Measurements from ENCODE around the gene COL7A1.

The COL7A1 gene

DNA sequence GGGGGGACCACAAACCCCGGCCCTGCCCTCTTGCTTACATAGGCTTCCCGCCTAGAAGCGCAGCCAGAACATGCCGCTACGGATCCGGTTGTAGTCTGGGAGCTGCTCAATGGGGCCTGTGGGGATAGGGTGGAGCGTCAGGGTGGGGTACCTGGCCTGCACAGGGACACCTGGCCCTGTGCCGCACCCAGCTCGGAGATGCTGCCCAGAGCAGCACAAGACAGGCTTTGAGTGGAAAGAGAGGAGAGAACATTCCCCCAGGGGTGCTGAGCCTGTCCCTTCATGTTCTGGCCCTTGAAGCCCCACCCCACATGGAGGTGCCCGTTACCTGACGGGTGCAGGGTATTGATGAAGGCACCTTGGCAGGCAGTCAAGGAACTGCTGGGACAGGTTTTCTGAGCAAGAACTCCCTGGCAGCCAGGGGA is 4.0 kb upstream of the COL7A1 start:
- H3K36me3 ChIP-seq (ENCODE audit: control insufficient read depth in 2 of 2, insufficient read depth in 2 of 2, low read length in 2 of 2) = peaks cover 45 to 46% of the 10 kb centered on the region in 2 donors
- H3K4me3 ChIP-seq (ENCODE audit: low read length in 2 of 2) = peak overlapping the region; percentile 20 to 57
- H3K4me1 ChIP-seq (ENCODE audit: control insufficient read depth, insufficient read depth, low read length) = peaks cover 64% of the 10 kb centered on the region
- H3K9me3 ChIP-seq (ENCODE audit: control insufficient read depth in 2 of 2, low read length in 2 of 2) = no peaks in the 10 kb centered on the region
- peaks cover 0 to 2% of the 10 kb centered on the region in 2 donors for H3K27me3 ChIP-seq (ENCODE audit: control insufficient read depth in 1 of 2, insufficient read depth in 2 of 2, low read length in 2 of 2)
- peak overlapping the region; percentile 94 for H3K27ac ChIP-seq (ENCODE audit: low read length)
- H3K9ac ChIP-seq (ENCODE audit: low read length in 2 of 2) = peak overlapping the region; percentile 50 to 66

DNA sequence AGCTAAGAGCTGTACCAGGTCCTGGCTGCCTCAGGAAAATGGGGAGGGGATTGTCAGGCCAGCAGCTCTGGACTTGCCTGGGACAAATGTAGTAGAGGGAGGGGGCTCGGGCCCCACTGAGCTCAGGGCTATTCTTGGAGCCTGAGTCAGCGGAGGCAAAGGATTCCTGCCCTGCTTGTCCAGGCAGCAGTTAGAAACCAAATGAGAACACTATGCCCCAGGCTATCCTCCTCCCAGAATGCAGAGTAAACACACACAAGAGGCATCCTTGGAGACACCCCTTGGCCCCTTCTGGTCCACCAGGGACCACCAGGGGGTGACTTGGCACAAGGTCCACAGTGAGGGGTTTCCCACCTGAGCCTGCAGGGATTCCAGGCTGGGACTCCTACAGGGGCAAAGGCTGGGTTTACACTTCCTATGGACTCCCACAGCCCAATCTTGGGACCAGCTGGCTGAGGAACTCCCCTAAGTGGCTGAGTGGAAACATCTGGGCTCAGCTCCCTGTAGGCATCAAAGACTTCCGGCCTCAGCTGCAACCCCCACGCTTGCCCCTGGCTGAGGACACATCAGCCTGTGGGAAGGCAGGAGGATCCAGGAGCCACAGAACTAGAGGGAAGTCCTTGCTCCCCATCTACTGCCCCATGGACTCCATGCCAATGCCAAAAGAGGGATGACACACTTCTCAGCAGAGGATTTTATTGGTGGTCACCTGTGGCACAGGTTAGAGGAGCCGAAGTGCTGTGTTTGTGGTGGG is 3.4 kb upstream of the COL7A1 start:
- peaks cover 65% of the 10 kb centered on the region for H3K4me1 ChIP-seq (ENCODE audit: control insufficient read depth, insufficient read depth, low read length)
- H3K36me3 ChIP-seq (ENCODE audit: control insufficient read depth in 2 of 2, insufficient read depth in 2 of 2, low read length in 2 of 2) = peaks cover 39 to 40% of the 10 kb centered on the region in 2 donors
- peaks cover 0 to 2% of the 10 kb centered on the region in 2 donors for H3K27me3 ChIP-seq (ENCODE audit: control insufficient read depth in 1 of 2, insufficient read depth in 2 of 2, low read length in 2 of 2)
- H3K9ac ChIP-seq (ENCODE audit: low read length in 2 of 2) = peak overlapping the region; percentile 66
- no peaks in the 10 kb centered on the region for H3K9me3 ChIP-seq (ENCODE audit: control insufficient read depth in 2 of 2, low read length in 2 of 2)
- H3K4me3 ChIP-seq (ENCODE audit: low read length in 2 of 2) = peak overlapping the region; percentile 24 to 57
- H3K27ac ChIP-seq (ENCODE audit: low read length) = peak overlapping the region; percentile 94

DNA sequence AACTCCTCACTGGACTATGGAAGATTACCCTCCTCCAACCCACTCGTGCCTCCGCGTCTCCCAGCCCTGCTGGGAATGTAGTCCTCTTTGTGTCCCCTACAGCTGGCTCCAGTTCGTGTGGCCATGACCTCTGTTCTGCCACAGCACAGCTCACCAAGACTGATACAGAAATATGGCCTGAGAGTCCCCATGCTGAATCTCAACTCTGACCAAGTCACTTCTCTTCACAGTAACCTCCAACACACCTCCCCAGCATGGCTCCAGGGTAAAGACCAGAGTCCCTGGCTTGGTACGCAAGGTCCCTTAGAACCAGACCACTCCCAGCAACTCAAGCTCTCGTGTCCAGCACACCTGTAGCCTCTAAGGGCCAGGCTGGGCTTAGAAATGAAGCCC is 2.3 kb upstream of the COL7A1 start:
- Histone ChIP-seq H3K9me3 (ENCODE audit: control insufficient read depth in 2 of 2, low read length in 2 of 2) (no peaks in the 10 kb centered on the region), H3K27me3 (ENCODE audit: control insufficient read depth in 1 of 2, insufficient read depth in 2 of 2, low read length in 2 of 2) (peaks cover 0 to 2% of the 10 kb centered on the region in 2 donors), H3K4me1 (ENCODE audit: control insufficient read depth, insufficient read depth, low read length) (peaks cover 65% of the 10 kb centered on the region), H3K36me3 (ENCODE audit: control insufficient read depth in 2 of 2, insufficient read depth in 2 of 2, low read length in 2 of 2) (peaks cover 29 to 30% of the 10 kb centered on the region in 2 donors), H3K27ac (ENCODE audit: low read length) (peak overlapping the region; percentile 94), H3K4me3 (ENCODE audit: low read length in 2 of 2) (no peak overlapping the region), H3K9ac (ENCODE audit: low read length in 2 of 2) (no peak overlapping the region)

DNA sequence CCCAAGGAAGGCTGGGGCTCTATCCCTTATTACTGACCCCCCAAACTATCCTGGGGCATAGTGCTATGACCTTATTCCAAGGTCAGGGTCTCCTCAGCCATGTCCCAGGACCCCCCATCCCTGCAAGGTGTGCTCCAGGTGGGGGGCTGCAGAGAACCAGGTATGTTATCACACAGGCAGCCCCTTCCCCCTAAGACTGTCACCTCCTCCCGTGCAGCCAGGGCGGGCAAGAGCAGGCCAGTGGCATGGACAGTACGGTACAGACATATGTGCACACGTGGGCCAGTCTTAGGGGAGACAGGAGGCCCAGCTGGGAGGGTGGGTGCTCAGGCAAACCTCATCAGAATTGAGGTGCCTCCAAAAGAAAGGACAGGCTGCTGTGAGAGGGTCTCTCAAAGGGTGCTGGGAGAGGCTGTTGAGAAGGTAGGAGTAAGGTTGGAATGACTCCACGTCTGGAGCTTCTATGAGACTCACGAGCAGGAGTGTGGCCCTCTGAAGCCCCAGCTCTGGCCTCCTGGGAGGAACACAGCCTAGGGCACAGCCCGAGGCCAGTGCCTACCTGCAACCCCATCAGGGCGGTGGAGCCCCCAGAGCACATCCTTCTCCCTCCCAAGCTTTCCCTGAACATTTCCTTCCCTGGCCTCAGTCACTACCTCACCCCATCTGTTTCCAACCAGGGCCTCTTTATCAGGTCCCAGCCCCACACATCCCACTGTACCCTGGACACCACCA is 1.7 kb upstream of the COL7A1 start:
- peak overlapping the region; percentile 94 for H3K27ac ChIP-seq (ENCODE audit: low read length)
- no peak overlapping the region for H3K9ac ChIP-seq (ENCODE audit: low read length in 2 of 2)
- peaks cover 65% of the 10 kb centered on the region for H3K4me1 ChIP-seq (ENCODE audit: control insufficient read depth, insufficient read depth, low read length)
- no peak overlapping the region for H3K4me3 ChIP-seq (ENCODE audit: low read length in 2 of 2)
- H3K9me3 ChIP-seq (ENCODE audit: control insufficient read depth in 2 of 2, low read length in 2 of 2) = no peaks in the 10 kb centered on the region
- H3K36me3 ChIP-seq (ENCODE audit: control insufficient read depth in 2 of 2, insufficient read depth in 2 of 2, low read length in 2 of 2) = peaks cover 29 to 30% of the 10 kb centered on the region in 2 donors
- peaks cover 0 to 2% of the 10 kb centered on the region in 2 donors for H3K27me3 ChIP-seq (ENCODE audit: control insufficient read depth in 1 of 2, insufficient read depth in 2 of 2, low read length in 2 of 2)

DNA sequence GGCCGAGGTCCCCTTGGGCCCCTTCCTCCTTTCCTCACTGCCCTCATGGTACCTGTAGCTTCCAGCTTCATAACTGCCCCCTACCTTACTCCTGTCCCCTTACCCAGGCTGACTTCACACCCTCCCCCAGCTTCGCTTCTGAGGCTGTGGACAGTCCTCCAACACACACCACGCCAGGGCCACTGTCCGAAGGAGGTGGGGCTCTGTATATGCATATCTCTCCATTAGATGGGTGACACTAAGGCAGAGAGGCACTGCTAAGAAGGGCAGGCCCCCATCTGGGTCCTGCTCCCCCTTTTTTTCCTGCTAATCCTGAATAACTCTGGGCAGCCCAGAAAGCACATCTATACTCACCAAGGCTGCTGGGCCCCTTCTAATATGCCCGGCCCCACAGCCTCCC is 1.0 kb upstream of the COL7A1 start:
- peaks cover 23 to 25% of the 10 kb centered on the region in 2 donors for H3K36me3 ChIP-seq (ENCODE audit: control insufficient read depth in 2 of 2, insufficient read depth in 2 of 2, low read length in 2 of 2)
- no peak overlapping the region for H3K4me3 ChIP-seq (ENCODE audit: low read length in 2 of 2)
- H3K27me3 ChIP-seq (ENCODE audit: control insufficient read depth in 1 of 2, insufficient read depth in 2 of 2, low read length in 2 of 2) = peaks cover 0 to 2% of the 10 kb centered on the region in 2 donors
- H3K9me3 ChIP-seq (ENCODE audit: control insufficient read depth in 2 of 2, low read length in 2 of 2) = no peaks in the 10 kb centered on the region
- peak overlapping the region; percentile 94 for H3K27ac ChIP-seq (ENCODE audit: low read length)
- no peak overlapping the region for H3K9ac ChIP-seq (ENCODE audit: low read length in 2 of 2)
- H3K4me1 ChIP-seq (ENCODE audit: control insufficient read depth, insufficient read depth, low read length) = peaks cover 58% of the 10 kb centered on the region

DNA sequence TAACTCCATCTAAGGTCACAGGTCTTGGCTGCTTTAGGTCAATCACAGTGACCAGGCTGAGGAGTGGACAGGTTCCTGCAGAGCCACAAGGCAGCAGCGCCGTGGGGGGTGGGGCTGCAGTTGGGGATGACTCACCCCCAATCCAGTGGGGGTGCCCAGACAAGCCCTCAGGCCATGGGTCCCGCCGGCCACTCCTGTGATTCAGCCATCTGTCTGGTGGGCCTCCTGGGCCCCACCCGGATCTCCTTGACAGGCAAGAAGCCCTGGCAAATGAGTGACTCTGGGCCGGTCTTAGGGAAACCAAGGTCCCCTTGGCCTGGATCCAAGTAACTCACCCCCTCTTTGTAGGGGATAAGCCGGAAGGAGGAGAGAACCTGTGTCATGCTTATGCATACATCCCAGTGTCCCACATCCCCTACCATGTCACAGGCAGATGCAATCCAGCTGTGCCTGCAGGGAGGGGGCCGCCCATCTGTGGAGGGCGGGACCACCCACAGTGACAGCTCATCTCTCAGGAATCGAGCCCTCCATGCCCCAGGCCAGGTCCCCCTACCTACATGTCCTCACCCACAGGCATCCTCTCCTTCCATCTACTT is 495 bp upstream of the COL7A1 start:
- Histone ChIP-seq H3K9me3 (ENCODE audit: control insufficient read depth in 2 of 2, low read length in 2 of 2) (no peaks in the 10 kb centered on the region), H3K36me3 (ENCODE audit: control insufficient read depth in 2 of 2, insufficient read depth in 2 of 2, low read length in 2 of 2) (peaks cover 18 to 20% of the 10 kb centered on the region in 2 donors), H3K4me1 (ENCODE audit: control insufficient read depth, insufficient read depth, low read length) (peaks cover 56% of the 10 kb centered on the region), H3K27ac (ENCODE audit: low read length) (peak overlapping the region; percentile 94), H3K9ac (ENCODE audit: low read length in 2 of 2) (peak overlapping the region in 1 of 2 donors; percentile 62), H3K27me3 (ENCODE audit: control insufficient read depth in 1 of 2, insufficient read depth in 2 of 2, low read length in 2 of 2) (peaks cover 0 to 2% of the 10 kb centered on the region in 2 donors), H3K4me3 (ENCODE audit: low read length in 2 of 2) (peak overlapping the region; percentile 7 to 69)

DNA sequence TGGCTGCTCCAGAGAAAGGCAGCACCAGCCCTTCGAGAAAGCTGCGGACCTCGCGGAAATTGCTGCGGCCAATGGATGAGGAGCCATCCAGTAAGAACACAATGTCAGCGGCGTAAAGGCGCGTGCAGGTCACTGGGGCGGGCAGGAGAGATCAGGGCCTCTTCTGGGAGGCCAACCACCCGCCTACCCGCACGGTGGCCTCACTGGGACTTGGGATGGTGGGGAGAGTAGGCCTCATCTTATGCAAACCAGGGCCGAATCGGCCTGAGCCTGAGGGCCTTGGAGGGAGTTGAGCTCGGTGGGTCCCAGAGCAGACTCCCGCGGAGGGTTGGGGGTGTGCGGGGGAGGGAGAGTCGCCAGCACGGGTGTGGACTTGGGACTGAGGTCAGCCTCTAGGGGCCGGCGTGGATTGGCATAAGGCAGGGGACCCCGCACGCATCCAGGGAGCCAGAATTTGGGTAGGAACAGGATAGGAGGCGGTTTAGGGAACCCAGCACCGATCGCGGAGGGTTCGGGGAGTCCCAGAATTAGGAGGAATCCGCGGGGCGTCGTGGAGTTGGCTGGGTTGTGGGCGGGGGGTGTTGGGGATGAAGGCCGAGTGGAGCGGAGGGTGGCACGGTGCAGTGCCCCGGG is 596 bp downstream of the COL7A1 start:
- H3K27me3 ChIP-seq (ENCODE audit: control insufficient read depth in 1 of 2, insufficient read depth in 2 of 2, low read length in 2 of 2) = peaks cover 0 to 2% of the 10 kb centered on the region in 2 donors
- peaks cover 45% of the 10 kb centered on the region for H3K4me1 ChIP-seq (ENCODE audit: control insufficient read depth, insufficient read depth, low read length)
- no peaks in the 10 kb centered on the region for H3K9me3 ChIP-seq (ENCODE audit: control insufficient read depth in 2 of 2, low read length in 2 of 2)
- peak overlapping the region; percentile 55 to 62 for H3K9ac ChIP-seq (ENCODE audit: low read length in 2 of 2)
- peaks cover 7 to 9% of the 10 kb centered on the region in 2 donors for H3K36me3 ChIP-seq (ENCODE audit: control insufficient read depth in 2 of 2, insufficient read depth in 2 of 2, low read length in 2 of 2)
- no peak overlapping the region for H3K27ac ChIP-seq (ENCODE audit: low read length)
- peak overlapping the region; percentile 59 to 69 for H3K4me3 ChIP-seq (ENCODE audit: low read length in 2 of 2)

DNA sequence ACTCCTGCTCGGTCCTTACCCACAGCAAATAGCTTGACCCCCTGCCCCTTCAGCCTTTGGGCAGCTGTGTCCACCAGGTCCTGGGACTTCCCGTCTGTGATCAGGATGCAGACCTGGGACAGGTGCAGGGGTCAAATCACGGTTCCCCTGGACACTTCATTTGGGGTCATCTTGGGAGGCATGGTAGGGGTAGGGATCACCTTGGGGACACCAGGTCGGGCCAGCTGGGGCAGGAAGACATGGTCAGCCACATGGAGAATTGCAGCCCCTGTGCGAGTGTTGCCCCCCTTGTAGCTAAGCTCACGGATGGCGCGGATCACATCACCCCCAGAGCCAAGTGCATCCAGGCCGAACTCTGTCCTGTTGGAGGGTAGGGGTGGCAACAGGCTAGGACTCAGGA is 1.8 kb downstream of the COL7A1 start:
- Histone ChIP-seq H3K9me3 (ENCODE audit: control insufficient read depth in 2 of 2, low read length in 2 of 2) (no peaks in the 10 kb centered on the region), H3K4me1 (ENCODE audit: control insufficient read depth, insufficient read depth, low read length) (peaks cover 34% of the 10 kb centered on the region), H3K27me3 (ENCODE audit: control insufficient read depth in 1 of 2, insufficient read depth in 2 of 2, low read length in 2 of 2) (peaks cover 0 to 2% of the 10 kb centered on the region in 2 donors), H3K27ac (ENCODE audit: low read length) (no peak overlapping the region), H3K9ac (ENCODE audit: low read length in 2 of 2) (no peak overlapping the region), H3K4me3 (ENCODE audit: low read length in 2 of 2) (no peak overlapping the region), H3K36me3 (ENCODE audit: control insufficient read depth in 2 of 2, insufficient read depth in 2 of 2, low read length in 2 of 2) (peaks cover 2 to 4% of the 10 kb centered on the region in 2 donors)

DNA sequence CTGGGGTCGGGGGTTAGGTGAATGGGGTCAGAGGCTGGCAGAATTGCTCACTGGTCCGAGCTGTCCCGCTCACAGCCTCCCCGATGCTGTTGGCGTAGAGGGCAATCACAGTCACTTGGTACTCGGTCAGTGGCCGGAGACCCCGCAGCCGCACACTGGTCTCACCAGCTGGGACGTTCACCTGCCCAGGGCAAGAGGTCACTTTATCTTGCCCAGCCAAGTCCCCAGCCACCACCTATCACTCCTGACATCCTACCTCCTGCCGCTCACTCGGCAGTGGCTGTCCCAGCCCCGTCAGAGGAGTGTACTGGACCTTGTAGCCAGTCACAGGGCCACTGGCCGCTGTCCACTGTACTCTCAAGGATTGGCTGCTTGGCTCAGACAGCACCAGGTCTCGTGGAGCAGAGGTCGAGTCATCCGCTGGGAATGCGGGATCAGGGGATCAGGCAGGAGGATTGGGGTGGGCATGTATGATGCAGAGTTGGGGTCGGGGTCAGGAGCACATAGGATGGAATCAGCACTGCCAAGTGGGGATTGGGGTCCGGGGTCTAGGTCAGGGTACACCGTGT is 2.5 kb downstream of the COL7A1 start:
- peaks cover 2 to 3% of the 10 kb centered on the region in 2 donors for H3K36me3 ChIP-seq (ENCODE audit: control insufficient read depth in 2 of 2, insufficient read depth in 2 of 2, low read length in 2 of 2)
- H3K27ac ChIP-seq (ENCODE audit: low read length) = no peak overlapping the region
- H3K27me3 ChIP-seq (ENCODE audit: control insufficient read depth in 1 of 2, insufficient read depth in 2 of 2, low read length in 2 of 2) = peaks cover 0 to 2% of the 10 kb centered on the region in 2 donors
- no peak overlapping the region for H3K4me3 ChIP-seq (ENCODE audit: low read length in 2 of 2)
- no peaks in the 10 kb centered on the region for H3K9me3 ChIP-seq (ENCODE audit: control insufficient read depth in 2 of 2, low read length in 2 of 2)
- H3K4me1 ChIP-seq (ENCODE audit: control insufficient read depth, insufficient read depth, low read length) = peaks cover 27% of the 10 kb centered on the region
- no peak overlapping the region for H3K9ac ChIP-seq (ENCODE audit: low read length in 2 of 2)

DNA sequence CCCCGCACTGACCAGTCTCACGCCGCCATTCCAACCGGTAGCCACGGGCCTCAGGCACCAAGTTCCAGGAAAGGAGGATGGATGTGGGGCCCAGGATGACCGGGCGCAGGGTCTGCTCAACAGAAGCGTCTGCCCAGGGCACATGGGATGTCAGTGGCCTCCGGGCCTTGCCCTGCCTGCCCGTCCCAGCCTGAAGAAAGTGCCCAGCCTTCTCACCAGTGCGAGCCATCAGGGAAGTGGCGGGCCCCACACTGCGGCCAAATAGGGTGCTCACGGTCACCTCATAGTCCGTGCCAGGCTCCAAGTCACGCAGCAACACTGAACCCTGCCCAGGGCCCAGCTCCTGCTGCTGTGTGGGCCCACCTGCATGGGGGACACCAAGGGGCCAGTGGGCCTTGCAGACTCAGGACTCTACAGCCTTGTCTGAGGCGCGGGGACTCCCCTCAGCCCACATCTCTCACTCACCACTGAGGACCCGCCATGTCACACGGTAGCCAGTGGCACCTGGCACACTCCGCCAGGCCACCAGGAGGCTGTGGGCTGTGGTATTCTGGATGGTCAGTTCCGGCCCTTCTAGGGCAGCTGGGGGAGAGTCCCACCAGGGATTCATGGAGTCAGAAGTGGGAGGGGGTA is 3.1 kb downstream of the COL7A1 start:
- H3K27ac ChIP-seq (ENCODE audit: low read length) = no peak overlapping the region
- H3K36me3 ChIP-seq (ENCODE audit: control insufficient read depth in 2 of 2, insufficient read depth in 2 of 2, low read length in 2 of 2) = peaks cover 0 to 3% of the 10 kb centered on the region in 2 donors
- no peak overlapping the region for H3K4me3 ChIP-seq (ENCODE audit: low read length in 2 of 2)
- no peak overlapping the region for H3K9ac ChIP-seq (ENCODE audit: low read length in 2 of 2)
- H3K27me3 ChIP-seq (ENCODE audit: control insufficient read depth in 1 of 2, insufficient read depth in 2 of 2, low read length in 2 of 2) = peaks cover 0 to 2% of the 10 kb centered on the region in 2 donors
- no peaks in the 10 kb centered on the region for H3K9me3 ChIP-seq (ENCODE audit: control insufficient read depth in 2 of 2, low read length in 2 of 2)
- peaks cover 25% of the 10 kb centered on the region for H3K4me1 ChIP-seq (ENCODE audit: control insufficient read depth, insufficient read depth, low read length)
